LNCAP (cell line): Measurements from ENCODE around the gene WTAP.

Experiments used
- CTCF ChIP-seq: fragments of 450-650 bp; IDR thresholded peaks from 2 replicates; pipeline ENCODE4 v1.5.1; 2017; ENCODE audit warnings: mild to moderate bottlenecking

The WTAP gene

GRCh38 chr6:159726918-159727716 is at the start of gene WTAP:
Gene WTAP, plus strand, starts transcription at chr6:159727506. Its CDS starts 8,760 bp downstream, at chr6:159736266.
- no peak for TF ChIP-seq CTCF

- TF ChIP-seq CTCF = no peak
Measured at GRCh38 chr6:159677506-159678165, 49.7 kb upstream of the WTAP start.

GRCh38 chr6:159678574-159678973 is 48.7 kb upstream of the WTAP start:
- TF ChIP-seq CTCF = no peak

GRCh38 chr6:159679091-159680077 is 47.9 kb upstream of the WTAP start:
- TF ChIP-seq CTCF = no peak

- no peak for TF ChIP-seq CTCF
Measured at GRCh38 chr6:159680104-159680503, 47.2 kb upstream of the WTAP start.

- TF ChIP-seq CTCF = no peak
Measured at GRCh38 chr6:159681191-159681880, 46.0 kb upstream of the WTAP start.

- no peak for TF ChIP-seq CTCF
Measured at GRCh38 chr6:159682295-159682694, 45.0 kb upstream of the WTAP start.
